Stimulated activated CD8-positive, alpha-beta memory T cell treated with anti-CD3 and anti-CD28 coated beads, Interleukin-12 subunit alpha, Interleukin-12 subunit beta, amount 100 ng/mL, for 24 hours (primary cell): ENCODE measurements around the gene JOSD2.

ENCODE experiments used
- DNase-seq: peaks from one replicate; pipeline ENCODE4 v3.0.0-alpha.2; 2020; ENCODE audit errors: extremely low read depth

JOSD2 gene

GRCh38 chr19:50514346-50515167 lies 3.6 kb upstream of the JOSD2 start:
- no peak for DNase-seq

- DNase-seq = no peak
These were observed 2.9 kb upstream of the JOSD2 start, which contains the start of gene ASPDH for GRCh38 chr19:50513746-50514345. Gene ASPDH, minus strand, starts transcription at chr19:50513913. Its CDS starts 90 bp downstream, at chr19:50513823.

- no peak for DNase-seq
These were observed 2.2 kb upstream of the JOSD2 start for GRCh38 chr19:50512999-50513745.

GRCh38 chr19:50512112-50512998 lies 1.4 kb upstream of the JOSD2 start:
- no peak for DNase-seq

GRCh38 chr19:50510700-50511068 lies 307 bp downstream of the JOSD2 start:
- no peak for DNase-seq

GRCh38 chr19:50510121-50510670 lies 795 bp downstream of the JOSD2 start:
- DNase-seq = no peak

- DNase-seq = no peak
These were observed 1.6 kb downstream of the JOSD2 start for GRCh38 chr19:50509366-50509765.

GRCh38 chr19:50508843-50509190 lies 2.2 kb downstream of the JOSD2 start:
- no peak for DNase-seq

- DNase-seq = no peak
These were observed 3.6 kb downstream of the JOSD2 start for GRCh38 chr19:50507376-50507775.

- DNase-seq = no peak
These were observed 4.3 kb downstream of the JOSD2 start for GRCh38 chr19:50506700-50507099.

- no peak for DNase-seq
These were observed 5.0 kb downstream of the JOSD2 start for GRCh38 chr19:50505856-50506611.

GRCh38 chr19:50501568-50502475 lies 9.2 kb downstream of the JOSD2 start:
- DNase-seq = no peak

- no peak for DNase-seq
These were observed 9.8 kb downstream of the JOSD2 start for GRCh38 chr19:50501186-50501567.

GRCh38 chr19:50500753-50501151 lies 10.2 kb downstream of the JOSD2 start:
- DNase-seq = no peak

- DNase-seq = no peak
These were observed 10.8 kb downstream of the JOSD2 start for GRCh38 chr19:50500060-50500752.

- no peak for DNase-seq
These were observed 12.6 kb downstream of the JOSD2 start for GRCh38 chr19:50498219-50499056.

GRCh38 chr19:50497022-50497405 lies 14.0 kb downstream of the JOSD2 start:
- DNase-seq = no peak
